Coronary artery (tissue), 2 donors: ENCODE measurements around the gene PRPF39.

Source experiments
- DNase-seq: peaks from one replicate; pipeline ENCODE4 v3.0.0-alpha.2; 2017; ENCODE audit warnings: low spot score
- H3K27ac ChIP-seq, 2 donors: fragments of 200-600 bp; sonication (generic); one replicate each; pipeline ENCODE4 v1.5.1; 2016 to 2019
- H3K4me3 ChIP-seq: fragments of 200-600 bp; sonication (generic); 2 replicates; pipeline ENCODE4 v1.5.1; 2016; ENCODE audit warnings: mild to moderate bottlenecking, moderate library complexity
- CTCF ChIP-seq: fragments of 200-600 bp; sonication (generic); IDR thresholded peaks from one replicate; pipeline ENCODE4 v1.5.1; 2019; ENCODE audit warnings: antibody characterized with exemption

Gene PRPF39

GRCh38 chr14:45083976-45084722 is at the start of gene PRPF39:
TSS of gene PRPF39 (plus strand) at chr14:45084116. CDS start at chr14:45095240, 11,124 bp downstream.
- H3K27ac ChIP-seq, result peak within 1 kb of the TSS; percentile 73 to 87
- peak; percentile 97 for DNase-seq
- no peak for TF ChIP-seq CTCF
- H3K4me3 ChIP-seq, result peak within 1 kb of the TSS; percentile 80

GRCh38 chr14:45034730-45035129 is 49.2 kb upstream of the PRPF39 start:
- no peak overlapping the region for H3K27ac ChIP-seq
- no peak for DNase-seq
- no peak for TF ChIP-seq CTCF
- H3K4me3 ChIP-seq, result no peak overlapping the region

GRCh38 chr14:45038256-45038655 is 45.7 kb upstream of the PRPF39 start:
- no peak for TF ChIP-seq CTCF
- no peak for DNase-seq
- Histone ChIP-seq H3K27ac (no peak overlapping the region), H3K4me3 (no peak overlapping the region)

GRCh38 chr14:45038865-45039264 is 45.1 kb upstream of the PRPF39 start:
- Histone ChIP-seq H3K27ac (no peak overlapping the region), H3K4me3 (no peak overlapping the region)
- DNase-seq, result no peak
- no peak for TF ChIP-seq CTCF

- H3K4me3 ChIP-seq, result no peak overlapping the region
- DNase-seq, result no peak
- H3K27ac ChIP-seq, result no peak overlapping the region
- no peak for TF ChIP-seq CTCF
Measured at GRCh38 chr14:45039390-45039789, 44.5 kb upstream of the PRPF39 start.

GRCh38 chr14:45041641-45042040 is 42.3 kb upstream of the PRPF39 start:
- Histone ChIP-seq H3K4me3 (no peak overlapping the region), H3K27ac (no peak overlapping the region)
- no peak for DNase-seq
- TF ChIP-seq CTCF, result no peak

GRCh38 chr14:45044638-45045037 is 39.3 kb upstream of the PRPF39 start:
- Histone ChIP-seq H3K27ac (no peak overlapping the region), H3K4me3 (no peak overlapping the region)
- DNase-seq, result no peak
- TF ChIP-seq CTCF, result no peak
